ENCODE measurements around the gene ATP11C.

ATP11C gene

GRCh38 chrX:139803224-139803623, 129.6 kb downstream of the ATP11C start:
- no peak for DNase-seq (ENCODE audit: low read depth)

- DNase-seq (ENCODE audit: low read depth), result no peak
These were observed 130.8 kb downstream of the ATP11C start for GRCh38 chrX:139802048-139802447.

- no peak for DNase-seq (ENCODE audit: low read depth)
These were observed 131.4 kb downstream of the ATP11C start for GRCh38 chrX:139801397-139801813.

- DNase-seq (ENCODE audit: low read depth), result no peak
These were observed 134.2 kb downstream of the ATP11C start for GRCh38 chrX:139798701-139799100.

- no peak for DNase-seq (ENCODE audit: low read depth)
These were observed 137.7 kb downstream of the ATP11C start for GRCh38 chrX:139795196-139795595.

GRCh38 chrX:139787601-139788000, 145.3 kb downstream of the ATP11C start:
- DNase-seq (ENCODE audit: low read depth), result no peak

- no peak for DNase-seq (ENCODE audit: low read depth)
These were observed 148.0 kb downstream of the ATP11C start for GRCh38 chrX:139784807-139785206.

GRCh38 chrX:139783959-139784358, 148.9 kb downstream of the ATP11C start:
- no peak for DNase-seq (ENCODE audit: low read depth)

- DNase-seq (ENCODE audit: low read depth), result no peak
These were observed 149.8 kb downstream of the ATP11C start for GRCh38 chrX:139783030-139783429.

- no peak for DNase-seq (ENCODE audit: low read depth)
These were observed 156.3 kb downstream of the ATP11C start for GRCh38 chrX:139776599-139776998.

GRCh38 chrX:139770366-139770765, 162.5 kb downstream of the ATP11C start:
- no peak for DNase-seq (ENCODE audit: low read depth)

- DNase-seq (ENCODE audit: low read depth), result no peak
These were observed 166.3 kb downstream of the ATP11C start for GRCh38 chrX:139766545-139766983.

- no peak for DNase-seq (ENCODE audit: low read depth)
These were observed 170.3 kb downstream of the ATP11C start for GRCh38 chrX:139762400-139763183.

- DNase-seq (ENCODE audit: low read depth), result no peak
These were observed 173.2 kb downstream of the ATP11C start for GRCh38 chrX:139759637-139760036.

- DNase-seq (ENCODE audit: low read depth), result no peak
These were observed 174.0 kb downstream of the ATP11C start for GRCh38 chrX:139758809-139759208.

GRCh38 chrX:139758250-139758649, 174.6 kb downstream of the ATP11C start:
- no peak for DNase-seq (ENCODE audit: low read depth)

- no peak for DNase-seq (ENCODE audit: low read depth)
These were observed 181.8 kb downstream of the ATP11C start for GRCh38 chrX:139751053-139751452.

GRCh38 chrX:139750390-139750789, 182.5 kb downstream of the ATP11C start:
- DNase-seq (ENCODE audit: low read depth), result no peak

GRCh38 chrX:139739138-139739537, 193.7 kb downstream of the ATP11C start:
- no peak for DNase-seq (ENCODE audit: low read depth)

GRCh38 chrX:139738581-139738980, 194.3 kb downstream of the ATP11C start:
- DNase-seq (ENCODE audit: low read depth), result no peak

- DNase-seq (ENCODE audit: low read depth), result no peak
These were observed 196.7 kb downstream of the ATP11C start for GRCh38 chrX:139736151-139736550.

- DNase-seq (ENCODE audit: low read depth), result no peak
These were observed 197.9 kb downstream of the ATP11C start for GRCh38 chrX:139734996-139735395.

- no peak for DNase-seq (ENCODE audit: low read depth)
These were observed 207.1 kb downstream of the ATP11C start for GRCh38 chrX:139725720-139726119.

- no peak for DNase-seq (ENCODE audit: low read depth)
These were observed 208.2 kb downstream of the ATP11C start for GRCh38 chrX:139724626-139725025.
